ENCODE measurements around the gene LRRN3.

DNA sequence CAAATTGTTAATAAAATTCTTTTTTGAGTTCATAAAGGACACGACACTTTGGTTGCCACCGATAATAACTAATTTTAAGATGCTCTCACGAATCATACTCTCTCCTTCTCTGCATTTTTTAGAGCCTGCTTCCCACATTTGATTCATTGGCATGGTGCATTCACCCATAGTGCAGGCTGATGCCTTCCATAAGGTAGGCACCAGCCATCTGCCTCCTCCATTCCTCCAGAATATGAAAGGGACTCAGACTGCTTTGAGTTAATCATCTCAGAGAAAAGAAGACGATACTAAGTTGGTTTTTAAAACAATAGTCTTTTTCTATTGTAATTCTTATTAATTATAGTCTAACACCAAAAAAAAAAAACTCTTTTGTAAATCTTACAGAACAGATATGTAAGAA, 33.9 kb upstream of the LRRN3 start:
- TF ChIP-seq, protein P1, sequence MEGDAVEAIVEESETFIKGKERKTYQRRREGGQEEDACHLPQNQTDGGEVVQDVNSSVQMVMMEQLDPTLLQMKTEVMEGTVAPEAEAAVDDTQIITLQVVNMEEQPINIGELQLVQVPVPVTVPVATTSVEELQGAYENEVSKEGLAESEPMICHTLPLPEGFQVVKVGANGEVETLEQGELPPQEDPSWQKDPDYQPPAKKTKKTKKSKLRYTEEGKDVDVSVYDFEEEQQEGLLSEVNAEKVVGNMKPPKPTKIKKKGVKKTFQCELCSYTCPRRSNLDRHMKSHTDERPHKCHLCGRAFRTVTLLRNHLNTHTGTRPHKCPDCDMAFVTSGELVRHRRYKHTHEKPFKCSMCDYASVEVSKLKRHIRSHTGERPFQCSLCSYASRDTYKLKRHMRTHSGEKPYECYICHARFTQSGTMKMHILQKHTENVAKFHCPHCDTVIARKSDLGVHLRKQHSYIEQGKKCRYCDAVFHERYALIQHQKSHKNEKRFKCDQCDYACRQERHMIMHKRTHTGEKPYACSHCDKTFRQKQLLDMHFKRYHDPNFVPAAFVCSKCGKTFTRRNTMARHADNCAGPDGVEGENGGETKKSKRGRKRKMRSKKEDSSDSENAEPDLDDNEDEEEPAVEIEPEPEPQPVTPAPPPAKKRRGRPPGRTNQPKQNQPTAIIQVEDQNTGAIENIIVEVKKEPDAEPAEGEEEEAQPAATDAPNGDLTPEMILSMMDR (conservative IDR thresholded peaks at IDR 0.05 in 1 of 2, IDR thresholded peaks at IDR 0.05 in 1 of 2; ENCODE audit: low read depth in 1 of 2, low read length in 2 of 2): no peak
- no peak for TF ChIP-seq EZH2 (IDR thresholded peaks at IDR 0.05; ENCODE audit: low read length, missing control alignments)

All from fibroblast of lung (primary cell).